ENCODE measurements around the gene CILP. TPM values are rescaled to one million over a fixed set of nuclear protein-coding genes. Genes with fewer than 3 reads are reported as not detected.

The CILP gene
- total and polyA plus RNA-seq, 2 of the 13 experiments (the other 11 are each of a cell fraction or from before 2014, with no cell fraction given) = 0.03 TPM; not detected in 1

DNA sequence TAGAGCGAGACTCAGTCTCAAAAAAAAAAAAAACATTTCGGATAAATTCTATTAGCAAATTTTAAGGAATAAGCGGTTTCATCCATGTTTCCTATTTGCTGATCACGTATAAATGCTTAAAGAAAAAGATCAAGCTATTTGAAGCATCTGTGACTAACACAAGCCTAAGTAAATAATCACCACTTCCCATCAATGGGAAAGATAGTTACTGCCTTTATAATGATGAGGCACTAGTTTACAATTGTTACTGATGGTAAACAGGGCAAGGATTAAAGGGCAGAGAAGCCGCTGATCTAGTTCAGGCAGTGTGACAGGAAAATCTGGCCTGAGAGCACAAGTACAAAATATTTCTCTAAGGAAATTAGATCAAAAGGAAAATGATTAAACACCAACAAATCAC is 39.8 kb downstream of the CILP start (continued):
- TF ChIP-seq, protein P1, sequence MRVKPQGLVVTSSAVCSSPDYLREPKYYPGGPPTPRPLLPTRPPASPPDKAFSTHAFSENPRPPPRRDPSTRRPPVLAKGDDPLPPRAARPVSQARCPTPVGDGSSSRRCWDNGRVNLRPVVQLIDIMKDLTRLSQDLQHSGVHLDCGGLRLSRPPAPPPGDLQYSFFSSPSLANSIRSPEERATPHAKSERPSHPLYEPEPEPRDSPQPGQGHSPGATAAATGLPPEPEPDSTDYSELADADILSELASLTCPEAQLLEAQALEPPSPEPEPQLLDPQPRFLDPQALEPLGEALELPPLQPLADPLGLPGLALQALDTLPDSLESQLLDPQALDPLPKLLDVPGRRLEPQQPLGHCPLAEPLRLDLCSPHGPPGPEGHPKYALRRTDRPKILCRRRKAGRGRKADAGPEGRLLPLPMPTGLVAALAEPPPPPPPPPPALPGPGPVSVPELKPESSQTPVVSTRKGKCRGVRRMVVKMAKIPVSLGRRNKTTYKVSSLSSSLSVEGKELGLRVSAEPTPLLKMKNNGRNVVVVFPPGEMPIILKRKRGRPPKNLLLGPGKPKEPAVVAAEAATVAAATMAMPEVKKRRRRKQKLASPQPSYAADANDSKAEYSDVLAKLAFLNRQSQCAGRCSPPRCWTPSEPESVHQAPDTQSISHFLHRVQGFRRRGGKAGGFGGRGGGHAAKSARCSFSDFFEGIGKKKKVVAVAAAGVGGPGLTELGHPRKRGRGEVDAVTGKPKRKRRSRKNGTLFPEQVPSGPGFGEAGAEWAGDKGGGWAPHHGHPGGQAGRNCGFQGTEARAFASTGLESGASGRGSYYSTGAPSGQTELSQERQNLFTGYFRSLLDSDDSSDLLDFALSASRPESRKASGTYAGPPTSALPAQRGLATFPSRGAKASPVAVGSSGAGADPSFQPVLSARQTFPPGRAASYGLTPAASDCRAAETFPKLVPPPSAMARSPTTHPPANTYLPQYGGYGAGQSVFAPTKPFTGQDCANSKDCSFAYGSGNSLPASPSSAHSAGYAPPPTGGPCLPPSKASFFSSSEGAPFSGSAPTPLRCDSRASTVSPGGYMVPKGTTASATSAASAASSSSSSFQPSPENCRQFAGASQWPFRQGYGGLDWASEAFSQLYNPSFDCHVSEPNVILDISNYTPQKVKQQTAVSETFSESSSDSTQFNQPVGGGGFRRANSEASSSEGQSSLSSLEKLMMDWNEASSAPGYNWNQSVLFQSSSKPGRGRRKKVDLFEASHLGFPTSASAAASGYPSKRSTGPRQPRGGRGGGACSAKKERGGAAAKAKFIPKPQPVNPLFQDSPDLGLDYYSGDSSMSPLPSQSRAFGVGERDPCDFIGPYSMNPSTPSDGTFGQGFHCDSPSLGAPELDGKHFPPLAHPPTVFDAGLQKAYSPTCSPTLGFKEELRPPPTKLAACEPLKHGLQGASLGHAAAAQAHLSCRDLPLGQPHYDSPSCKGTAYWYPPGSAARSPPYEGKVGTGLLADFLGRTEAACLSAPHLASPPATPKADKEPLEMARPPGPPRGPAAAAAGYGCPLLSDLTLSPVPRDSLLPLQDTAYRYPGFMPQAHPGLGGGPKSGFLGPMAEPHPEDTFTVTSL (CRISPR knock-in tag; IDR thresholded peaks at IDR 0.05; ENCODE audit: borderline replicate concordance) = peak; percentile 84; the same call in 1 of the 2 replicates
- TF ChIP-seq ZNF672 (CRISPR knock-in tag; IDR thresholded peaks at IDR 0.05) (no peak), KLF16 (CRISPR knock-in tag; IDR thresholded peaks at IDR 0.05) (0 out of 4 replicates have a peak, but pooled peaks of 1 of the 2 experiments have one; percentile 45), SRSF1 (optimal IDR thresholded peaks at IDR 0.05; ENCODE audit: low read depth, low read length) (no peak), ESRRA (CRISPR knock-in tag; IDR thresholded peaks at IDR 0.05; ENCODE audit: low read depth) (no peak), REL (CRISPR knock-in tag; conservative IDR thresholded peaks at IDR 0.05) (no peak), ZNF468 (CRISPR knock-in tag; IDR thresholded peaks at IDR 0.05) (no peak), ZNF431 (CRISPR knock-in tag; IDR thresholded peaks at IDR 0.05; ENCODE audit: borderline replicate concordance, low read depth) (no peak), ZBTB7A (CRISPR knock-in tag; IDR thresholded peaks at IDR 0.05) (no peak), GABPA (IDR thresholded peaks at IDR 0.05; ENCODE audit: low read depth, low read length) (no peak), GABPA (CRISPR knock-in tag; IDR thresholded peaks at IDR 0.05; ENCODE audit: low read depth) (no peak), SOX5 (CRISPR knock-in tag; IDR thresholded peaks at IDR 0.05; ENCODE audit: borderline replicate concordance) (peak; percentile 86), HNF4G (IDR thresholded peaks at IDR 0.05; ENCODE audit: borderline replicate concordance, low read depth, low read length) (peak; percentile 48; the same call in 1 of the 2 replicates), HNF4G (CRISPR knock-in tag; IDR thresholded peaks at IDR 0.05; ENCODE audit: borderline replicate concordance, low read depth) (no peak), KDM6A (CRISPR knock-in tag; IDR thresholded peaks at IDR 0.05; ENCODE audit: low read depth) (peak; percentile 56; the same call in 1 of the 2 replicates), ZNF644 (CRISPR knock-in tag; IDR thresholded peaks at IDR 0.05; ENCODE audit: low read depth) (no peak), PHF5A (CRISPR knock-in tag; IDR thresholded peaks at IDR 0.05; ENCODE audit: low read depth, unreplicated experiment) (no peak), KAT8 (CRISPR knock-in tag; IDR thresholded peaks at IDR 0.05) (0 out of 2 replicates have a peak, but pooled peaks have one; percentile 19), ZNF446 (CRISPR knock-in tag; IDR thresholded peaks at IDR 0.05) (no peak), RCOR2 (CRISPR knock-in tag; IDR thresholded peaks at IDR 0.05) (0 out of 2 replicates have a peak, but pooled peaks have one; percentile 46), YEATS2 (CRISPR knock-in tag; IDR thresholded peaks at IDR 0.05; ENCODE audit: borderline replicate concordance) (peak; percentile 24; the same call in 1 of the 2 replicates), HDAC2 (CRISPR knock-in tag; IDR thresholded peaks at IDR 0.05) (0 out of 2 replicates have a peak, but pooled peaks have one; percentile 23), ELF1 (CRISPR knock-in tag; IDR thresholded peaks at IDR 0.05) (no peak)
- TF ChIP-seq, protein P2, sequence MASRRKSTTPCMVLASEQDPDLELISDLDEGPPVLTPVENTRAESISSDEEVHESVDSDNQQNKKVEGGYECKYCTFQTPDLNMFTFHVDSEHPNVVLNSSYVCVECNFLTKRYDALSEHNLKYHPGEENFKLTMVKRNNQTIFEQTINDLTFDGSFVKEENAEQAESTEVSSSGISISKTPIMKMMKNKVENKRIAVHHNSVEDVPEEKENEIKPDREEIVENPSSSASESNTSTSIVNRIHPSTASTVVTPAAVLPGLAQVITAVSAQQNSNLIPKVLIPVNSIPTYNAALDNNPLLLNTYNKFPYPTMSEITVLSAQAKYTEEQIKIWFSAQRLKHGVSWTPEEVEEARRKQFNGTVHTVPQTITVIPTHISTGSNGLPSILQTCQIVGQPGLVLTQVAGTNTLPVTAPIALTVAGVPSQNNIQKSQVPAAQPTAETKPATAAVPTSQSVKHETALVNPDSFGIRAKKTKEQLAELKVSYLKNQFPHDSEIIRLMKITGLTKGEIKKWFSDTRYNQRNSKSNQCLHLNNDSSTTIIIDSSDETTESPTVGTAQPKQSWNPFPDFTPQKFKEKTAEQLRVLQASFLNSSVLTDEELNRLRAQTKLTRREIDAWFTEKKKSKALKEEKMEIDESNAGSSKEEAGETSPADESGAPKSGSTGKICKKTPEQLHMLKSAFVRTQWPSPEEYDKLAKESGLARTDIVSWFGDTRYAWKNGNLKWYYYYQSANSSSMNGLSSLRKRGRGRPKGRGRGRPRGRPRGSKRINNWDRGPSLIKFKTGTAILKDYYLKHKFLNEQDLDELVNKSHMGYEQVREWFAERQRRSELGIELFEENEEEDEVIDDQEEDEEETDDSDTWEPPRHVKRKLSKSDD (CRISPR knock-in tag; IDR thresholded peaks at IDR 0.05; ENCODE audit: low read depth) = no peak
